Fibroblast of the aortic adventitia (primary cell): ENCODE results near the gene PEPD. TPM values are rescaled to one million over a fixed set of nuclear protein-coding genes. Genes with fewer than 3 reads are reported as not detected.

Source experiments
- DNase-seq: peaks from one replicate; pipeline ENCODE4 v3.0.0-alpha.2; 2010; ENCODE audit warnings: low read depth
- H3K4me3 ChIP-seq: 2 replicates; pipeline ENCODE4 v1.5.1; 2011; ENCODE audit warnings: low read depth, mild to moderate bottlenecking, control low read depth, low read length, moderate library complexity
- total RNA-seq: library from RNA; depleted of rRNA; stranded (reverse); fragments of >200 nt; gene quantifications from 2 replicates; pipeline ENCODE4 v1.2.3, GENCODE V29; 2012; ENCODE audit warnings: low replicate concordance
- TF ChIP-seq, protein P1 (sequence below): IDR thresholded peaks from 2 replicates; pipeline ENCODE4 v1.5.1; 2011; ENCODE audit warnings: mild to moderate bottlenecking, low read length, control low read depth, inconsistent platforms; ENCODE audit not compliant: insufficient read depth

The PEPD gene
- total RNA-seq, 1 donor = 65.0 TPM

DNA sequence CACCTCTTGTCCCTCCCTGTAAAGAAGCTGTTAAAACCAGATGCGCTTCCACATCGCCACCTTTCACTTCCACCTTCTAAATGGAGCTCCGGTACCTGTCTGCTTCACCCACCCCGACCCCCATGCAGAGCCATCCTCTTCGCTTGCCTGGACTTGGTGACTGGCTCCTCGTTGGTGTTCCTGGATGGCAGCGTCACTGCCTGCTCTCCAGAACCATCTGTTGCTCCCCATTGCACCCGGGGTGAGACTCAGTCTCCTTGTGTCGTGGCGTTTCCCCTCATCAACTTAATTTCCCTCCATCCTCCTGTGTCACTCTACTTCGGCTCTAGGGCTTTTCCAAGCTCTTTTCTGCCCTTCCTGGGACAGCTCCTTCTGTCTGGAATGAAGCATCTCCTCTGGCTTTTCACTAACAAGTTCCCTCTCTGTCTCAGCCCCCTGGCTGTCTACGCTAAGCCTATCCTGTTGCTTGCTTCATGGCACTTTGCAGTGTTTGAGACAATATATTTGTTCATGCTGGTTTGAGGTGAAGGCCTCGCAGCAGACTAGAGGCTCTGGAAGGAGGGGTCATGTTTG, 137.8 kb downstream of the PEPD start:
- TF ChIP-seq, protein P1, sequence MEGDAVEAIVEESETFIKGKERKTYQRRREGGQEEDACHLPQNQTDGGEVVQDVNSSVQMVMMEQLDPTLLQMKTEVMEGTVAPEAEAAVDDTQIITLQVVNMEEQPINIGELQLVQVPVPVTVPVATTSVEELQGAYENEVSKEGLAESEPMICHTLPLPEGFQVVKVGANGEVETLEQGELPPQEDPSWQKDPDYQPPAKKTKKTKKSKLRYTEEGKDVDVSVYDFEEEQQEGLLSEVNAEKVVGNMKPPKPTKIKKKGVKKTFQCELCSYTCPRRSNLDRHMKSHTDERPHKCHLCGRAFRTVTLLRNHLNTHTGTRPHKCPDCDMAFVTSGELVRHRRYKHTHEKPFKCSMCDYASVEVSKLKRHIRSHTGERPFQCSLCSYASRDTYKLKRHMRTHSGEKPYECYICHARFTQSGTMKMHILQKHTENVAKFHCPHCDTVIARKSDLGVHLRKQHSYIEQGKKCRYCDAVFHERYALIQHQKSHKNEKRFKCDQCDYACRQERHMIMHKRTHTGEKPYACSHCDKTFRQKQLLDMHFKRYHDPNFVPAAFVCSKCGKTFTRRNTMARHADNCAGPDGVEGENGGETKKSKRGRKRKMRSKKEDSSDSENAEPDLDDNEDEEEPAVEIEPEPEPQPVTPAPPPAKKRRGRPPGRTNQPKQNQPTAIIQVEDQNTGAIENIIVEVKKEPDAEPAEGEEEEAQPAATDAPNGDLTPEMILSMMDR = no peak
- DNase-seq = no peak
- H3K4me3 ChIP-seq = no peak overlapping the region

GRCh38 chr19:33382982-33383381, 138.6 kb downstream of the PEPD start:
- TF ChIP-seq, protein P1 = no peak
- DNase-seq = no peak
- no peak overlapping the region for H3K4me3 ChIP-seq

- TF ChIP-seq, protein P1 = no peak
- H3K4me3 ChIP-seq = no peak overlapping the region
- no peak for DNase-seq
Observed at GRCh38 chr19:33382006-33382405, 139.6 kb downstream of the PEPD start.

DNA sequence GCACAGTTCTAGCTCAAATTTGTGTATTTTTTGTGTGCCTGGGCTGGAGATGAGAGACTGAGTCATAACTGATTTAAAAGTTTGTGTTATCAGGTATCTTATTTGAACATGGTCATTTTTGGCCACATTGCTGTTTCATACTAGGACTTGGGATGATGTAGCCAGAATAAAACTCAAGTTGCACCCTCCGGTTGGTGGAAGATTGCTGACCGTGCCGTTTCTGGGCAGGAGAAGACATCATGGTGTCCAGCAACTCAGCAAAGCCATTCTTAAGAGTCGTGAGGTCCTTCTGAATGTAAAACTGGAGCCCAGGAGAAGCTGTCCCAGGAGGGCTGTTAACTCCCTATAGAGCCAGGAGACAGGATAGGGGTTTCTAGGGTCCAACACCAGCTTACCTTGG, 140.5 kb downstream of the PEPD start:
- TF ChIP-seq, protein P1 = no peak
- DNase-seq = no peak
- H3K4me3 ChIP-seq = no peak overlapping the region

DNA sequence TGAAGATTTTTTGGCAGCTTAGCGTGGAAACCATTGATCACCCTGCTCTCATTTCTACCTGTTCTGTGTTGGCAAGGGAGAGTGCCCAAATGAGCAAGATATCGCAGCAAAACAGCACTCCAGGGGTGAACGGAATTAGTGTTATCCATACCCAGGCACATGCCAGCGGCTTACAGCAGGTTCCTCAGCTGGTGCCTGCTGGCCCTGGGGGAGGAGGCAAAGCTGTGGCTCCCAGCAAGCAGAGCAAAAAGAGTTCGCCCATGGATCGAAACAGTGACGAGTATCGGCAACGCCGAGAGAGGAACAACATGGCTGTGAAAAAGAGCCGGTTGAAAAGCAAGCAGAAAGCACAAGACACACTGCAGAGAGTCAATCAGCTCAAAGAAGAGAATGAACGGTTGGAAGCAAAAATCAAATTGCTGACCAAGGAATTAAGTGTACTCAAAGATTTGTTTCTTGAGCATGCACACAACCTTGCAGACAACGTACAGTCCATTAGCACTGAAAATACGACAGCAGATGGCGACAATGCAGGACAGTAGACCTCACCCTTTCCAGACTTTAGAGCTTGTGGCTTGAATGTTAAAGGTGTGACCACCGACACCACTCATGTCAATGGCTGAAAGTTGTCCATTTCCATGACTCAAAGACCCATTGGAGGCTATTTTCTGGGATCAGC, 142.3 kb downstream of the PEPD start:
- DNase-seq = no peak
- TF ChIP-seq, protein P1 = no peak
- no peak overlapping the region for H3K4me3 ChIP-seq

DNA sequence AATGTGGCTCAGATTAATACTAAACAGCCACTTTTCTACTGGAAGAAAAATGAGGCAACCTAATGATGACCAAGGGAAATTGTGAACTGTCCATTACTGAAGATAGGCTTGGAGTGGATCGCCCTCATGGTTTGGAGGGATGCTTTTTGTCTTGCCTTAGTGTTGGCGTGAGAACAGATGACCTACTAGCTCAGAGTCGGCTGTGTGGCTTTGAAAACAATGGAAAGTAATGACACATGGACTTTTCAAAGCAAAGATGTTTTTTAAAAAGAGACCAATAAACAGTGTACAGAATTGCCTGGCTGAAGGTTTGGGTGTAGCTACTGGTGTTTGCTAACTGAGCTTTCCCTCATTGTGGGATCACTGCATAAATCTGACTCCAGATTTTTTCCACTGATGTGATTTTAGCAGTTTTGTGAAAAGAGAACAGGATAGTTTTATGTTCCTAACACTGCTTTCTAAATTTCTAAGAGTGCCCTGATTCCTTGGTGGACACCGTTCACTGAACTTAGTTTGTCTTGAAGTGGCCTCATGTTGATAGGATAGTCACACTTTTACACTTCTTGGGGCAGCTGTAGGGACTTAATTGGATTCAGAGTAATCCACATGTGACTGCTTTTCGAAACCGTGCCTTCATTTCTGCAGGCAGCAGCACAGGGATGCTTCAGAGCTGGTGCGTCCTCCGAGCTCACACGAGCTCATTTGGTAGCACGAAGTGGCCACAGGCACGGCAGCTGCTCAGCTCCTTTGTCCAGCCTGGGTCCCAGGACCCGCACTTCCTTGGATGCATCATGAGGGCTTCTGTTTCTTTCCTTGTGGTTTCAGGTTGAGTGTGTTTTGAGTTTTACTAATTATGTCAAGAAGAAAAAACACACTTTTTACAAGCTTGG, 143.8 kb downstream of the PEPD start:
- peak; percentile 61 for DNase-seq
- H3K4me3 ChIP-seq = no peak overlapping the region
- TF ChIP-seq, protein P1 = no peak
